ENCODE data around the gene TMEM183A.

TMEM183A gene

GRCh38 chr1:203040513-203041275 lies 33.5 kb downstream of the TMEM183A start:
- peaks cover 4% of the 10 kb centered on the region for H3K4me1 ChIP-seq

GRCh38 chr1:203041351-203041932 lies 34.3 kb downstream of the TMEM183A start:
- Histone ChIP-seq H3K4me2 (ENCODE audit: low read length) (no peak overlapping the region), H3K4me1 (peaks cover 4% of the 10 kb centered on the region), H3K4me3 (ENCODE audit: low read depth, low read length) (no peak overlapping the region), H3K79me2 (no peaks in the 10 kb centered on the region), H3K9ac (no peak overlapping the region), H3K27ac (no peak overlapping the region), H3K9me3 (ENCODE audit: control insufficient read depth, low read length) (no peaks in the 10 kb centered on the region), H3K36me3 (ENCODE audit: control insufficient read depth, insufficient read depth, low read length) (no peaks in the 10 kb centered on the region), H3K27me3 (ENCODE audit: control insufficient read depth, insufficient read depth, low read length) (no peaks in the 10 kb centered on the region), H2AFZ (no peak overlapping the region)
- TF ChIP-seq CTCF (IDR thresholded peaks at IDR 0.05), result no peak

More at GRCh38 chr1:203040513-203041275, 33.5 kb downstream of the TMEM183A start:
- Histone ChIP-seq H3K9me3 (ENCODE audit: control insufficient read depth, low read length) (no peaks in the 10 kb centered on the region), H3K27ac (no peak overlapping the region), H3K9ac (no peak overlapping the region), H2AFZ (no peak overlapping the region), H3K4me3 (ENCODE audit: low read depth, low read length) (no peak overlapping the region), H3K79me2 (no peaks in the 10 kb centered on the region), H3K4me2 (ENCODE audit: low read length) (no peak overlapping the region), H3K36me3 (ENCODE audit: control insufficient read depth, insufficient read depth, low read length) (no peaks in the 10 kb centered on the region), H3K27me3 (ENCODE audit: control insufficient read depth, insufficient read depth, low read length) (no peaks in the 10 kb centered on the region)
- no peak for TF ChIP-seq CTCF (IDR thresholded peaks at IDR 0.05)

- H3K4me2 ChIP-seq (ENCODE audit: low read length), result no peak overlapping the region
- H2AFZ ChIP-seq, result no peak overlapping the region
- no peak overlapping the region for H3K27ac ChIP-seq
- no peaks in the 10 kb centered on the region for H3K4me1 ChIP-seq
- H3K4me3 ChIP-seq (ENCODE audit: low read depth, low read length), result no peak overlapping the region
- no peaks in the 10 kb centered on the region for H3K79me2 ChIP-seq
- H3K9me3 ChIP-seq (ENCODE audit: control insufficient read depth, low read length), result no peaks in the 10 kb centered on the region
- TF ChIP-seq CTCF (IDR thresholded peaks at IDR 0.05), result no peak
- no peaks in the 10 kb centered on the region for H3K27me3 ChIP-seq (ENCODE audit: control insufficient read depth, insufficient read depth, low read length)
- H3K9ac ChIP-seq, result no peak overlapping the region
- no peaks in the 10 kb centered on the region for H3K36me3 ChIP-seq (ENCODE audit: control insufficient read depth, insufficient read depth, low read length)
Measured at GRCh38 chr1:203043830-203044545, 36.8 kb downstream of the TMEM183A start.

- no peaks in the 10 kb centered on the region for H3K9me3 ChIP-seq (ENCODE audit: control insufficient read depth, low read length)
- no peak overlapping the region for H3K27ac ChIP-seq
- H3K36me3 ChIP-seq (ENCODE audit: control insufficient read depth, insufficient read depth, low read length), result no peaks in the 10 kb centered on the region
- no peaks in the 10 kb centered on the region for H3K79me2 ChIP-seq
- no peak overlapping the region for H3K9ac ChIP-seq
- no peaks in the 10 kb centered on the region for H3K27me3 ChIP-seq (ENCODE audit: control insufficient read depth, insufficient read depth, low read length)
- no peak for TF ChIP-seq CTCF (IDR thresholded peaks at IDR 0.05)
- no peak overlapping the region for H3K4me3 ChIP-seq (ENCODE audit: low read depth, low read length)
- H3K4me2 ChIP-seq (ENCODE audit: low read length), result no peak overlapping the region
- no peak overlapping the region for H2AFZ ChIP-seq
- H3K4me1 ChIP-seq, result no peaks in the 10 kb centered on the region
Measured at GRCh38 chr1:203044546-203045250, 37.5 kb downstream of the TMEM183A start.

Data from parathyroid adenoma (tissue), 2 donors.